CD4-positive, alpha-beta T cell treated with Interleukin-4 for 4 hours (primary cell): ENCODE results near the gene RHOH.
"Not testable (repeated sequence)": the region's sequence is repeated elsewhere in the genome, so short reads cannot be mapped to it uniquely, and the experiment has no call there.

Experiments used
- DNase-seq: peaks from one replicate; pipeline ENCODE4 v3.0.0-alpha.2; 2020

RHOH gene

DNA sequence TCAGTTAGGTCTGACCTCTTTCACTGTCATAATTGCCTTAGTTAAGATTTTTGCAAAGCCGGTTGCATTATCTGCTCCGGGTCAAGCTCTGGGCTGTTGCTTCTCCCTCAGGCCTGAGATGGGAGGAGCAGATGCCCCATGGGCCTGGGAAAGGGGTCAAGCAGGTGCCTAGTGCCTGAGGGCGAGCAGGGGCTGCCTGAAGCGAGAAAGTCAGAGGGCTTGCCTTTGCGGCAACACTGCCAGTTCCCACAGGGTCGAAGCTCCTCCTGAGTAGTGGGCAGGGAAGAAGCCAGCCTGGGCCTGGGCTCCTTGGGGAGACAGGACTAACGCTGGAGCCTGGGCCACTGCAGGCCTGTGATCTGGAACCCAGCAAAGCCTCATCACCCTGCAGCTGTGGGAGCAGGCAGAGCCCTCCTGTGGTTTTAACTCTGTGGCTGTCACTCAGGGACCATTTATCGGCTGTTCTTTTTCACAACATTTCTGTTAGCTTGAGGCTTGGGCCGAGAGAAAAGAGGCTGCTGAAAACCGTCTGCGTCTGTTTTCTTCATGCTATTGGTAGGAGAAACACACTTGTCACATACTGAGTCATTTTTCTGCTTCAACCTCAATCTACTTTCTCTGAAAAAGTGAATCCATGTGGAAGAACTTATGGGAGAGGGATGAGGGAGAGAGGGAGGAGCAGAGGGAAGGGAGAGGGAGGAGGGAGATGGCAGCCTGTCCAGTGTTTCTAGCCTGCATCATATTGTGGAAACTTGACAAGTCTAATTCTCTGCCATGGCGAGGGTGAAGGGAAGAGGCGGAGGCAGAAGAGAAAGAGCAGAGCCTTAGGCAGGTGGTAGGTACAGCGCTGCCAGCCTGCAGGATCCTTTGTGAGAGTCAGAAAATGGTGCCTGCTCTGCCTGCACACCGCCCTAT, 68.4 kb downstream of the RHOH start:
- DNase-seq = peak; percentile 77

DNA sequence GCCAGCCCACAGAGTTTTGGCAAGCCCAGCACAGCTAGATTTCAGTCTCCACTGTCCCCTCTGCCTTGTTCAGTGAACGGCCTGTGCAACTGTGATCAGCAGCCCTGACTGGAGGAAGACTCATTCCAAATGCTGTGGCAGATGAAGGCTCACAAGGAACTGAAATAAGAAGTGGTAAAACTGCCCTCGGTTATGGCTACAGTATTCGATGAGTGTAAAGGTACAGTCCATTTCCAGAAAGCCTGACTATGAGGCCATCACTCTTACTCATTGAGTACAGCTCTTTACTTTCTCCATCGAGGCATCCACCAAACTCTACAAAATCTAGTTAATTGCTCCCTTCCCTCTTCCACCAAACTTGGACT, 69.1 kb downstream of the RHOH start:
- no peak for DNase-seq

DNA sequence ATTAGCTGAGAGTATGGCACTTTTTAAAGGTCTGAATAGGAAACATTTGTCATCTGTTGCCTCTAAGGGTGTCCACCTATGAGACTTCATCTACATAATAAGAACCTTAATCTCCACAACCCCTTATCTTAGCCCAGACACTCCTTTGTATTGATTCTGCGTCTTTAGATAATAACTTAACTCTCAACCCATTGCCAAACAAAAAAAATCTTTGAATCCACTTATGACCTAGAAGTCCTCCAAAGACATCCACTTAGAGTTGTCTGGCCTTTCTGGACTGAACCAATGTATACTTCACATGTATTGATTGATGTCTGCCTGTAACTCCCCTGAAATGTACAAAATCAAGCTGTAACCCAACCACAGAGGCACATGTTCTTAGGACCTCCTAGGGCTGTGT, 72.3 kb downstream of the RHOH start:
- DNase-seq = no peak

DNA sequence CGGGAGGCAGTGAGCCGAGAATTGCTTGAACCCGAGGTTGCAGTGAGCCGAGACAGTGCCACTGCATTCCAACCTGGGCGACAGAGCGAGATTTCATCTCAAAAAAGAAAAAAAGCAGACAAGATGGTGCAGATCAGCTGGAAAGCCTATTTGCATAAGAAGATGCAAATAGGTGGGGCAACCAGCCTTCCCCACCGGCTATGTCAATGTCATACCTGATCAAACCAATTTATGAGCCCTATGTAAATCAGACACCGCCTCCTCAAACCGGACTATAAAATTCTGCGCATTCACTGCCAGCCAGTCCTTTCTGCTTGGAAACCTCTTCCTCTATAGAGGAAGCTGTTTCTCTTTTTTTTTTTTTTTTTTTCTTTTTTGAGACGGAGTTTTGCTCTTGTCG, 73.8 kb downstream of the RHOH start:
- DNase-seq = no peak

DNA sequence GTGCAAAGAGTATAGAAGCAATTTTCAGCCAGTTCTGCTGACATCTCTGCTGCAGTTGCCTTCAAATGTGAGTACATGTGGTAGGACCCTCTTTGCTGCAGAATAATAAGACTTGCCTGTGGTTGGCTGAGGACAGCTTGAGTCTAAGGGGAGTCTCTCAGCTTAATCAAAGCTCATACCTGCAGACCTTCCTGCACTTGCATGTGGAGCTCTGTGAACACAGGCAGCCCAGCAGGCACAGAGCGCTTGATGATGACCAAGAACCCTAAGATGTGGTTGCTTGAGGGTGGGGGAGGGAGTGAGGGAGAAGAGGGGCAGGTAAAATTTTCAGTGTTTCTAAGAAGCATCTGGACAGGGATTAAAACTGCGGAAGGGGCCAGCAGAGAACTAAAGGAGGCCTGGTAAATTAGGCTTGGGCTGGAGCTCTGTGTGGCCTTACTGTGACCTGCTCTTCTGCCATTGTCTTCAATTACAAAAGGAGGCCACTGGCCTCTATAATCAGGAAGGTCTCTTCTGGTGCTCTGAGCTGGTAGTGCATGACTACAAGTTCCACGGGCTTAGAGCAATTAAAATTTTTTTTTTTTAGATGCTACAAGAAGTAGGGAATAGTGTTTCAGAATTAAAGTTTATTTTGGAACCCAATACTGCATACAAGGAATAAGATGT, 78.4 kb downstream of the RHOH start:
- DNase-seq = no peak

DNA sequence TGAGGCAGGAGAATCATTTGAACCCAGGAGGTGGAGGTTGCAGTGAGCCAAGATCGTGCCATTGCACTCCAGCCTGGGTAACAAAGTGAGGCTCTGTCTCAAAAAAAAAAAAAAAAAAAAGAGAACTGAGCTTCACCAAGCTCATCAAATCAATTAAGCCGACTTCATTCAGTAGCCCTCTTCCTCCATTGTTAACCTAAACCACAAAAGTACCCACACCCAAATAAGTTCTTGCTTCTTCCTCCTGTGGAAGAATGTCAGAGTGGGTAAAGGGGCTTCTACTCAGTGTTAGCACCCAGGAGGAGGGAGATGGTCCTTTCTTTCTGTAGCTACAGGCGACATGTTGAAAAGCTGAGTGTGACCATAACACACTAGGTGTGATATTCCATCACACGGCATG, 79.7 kb downstream of the RHOH start:
- DNase-seq = no peak

DNA sequence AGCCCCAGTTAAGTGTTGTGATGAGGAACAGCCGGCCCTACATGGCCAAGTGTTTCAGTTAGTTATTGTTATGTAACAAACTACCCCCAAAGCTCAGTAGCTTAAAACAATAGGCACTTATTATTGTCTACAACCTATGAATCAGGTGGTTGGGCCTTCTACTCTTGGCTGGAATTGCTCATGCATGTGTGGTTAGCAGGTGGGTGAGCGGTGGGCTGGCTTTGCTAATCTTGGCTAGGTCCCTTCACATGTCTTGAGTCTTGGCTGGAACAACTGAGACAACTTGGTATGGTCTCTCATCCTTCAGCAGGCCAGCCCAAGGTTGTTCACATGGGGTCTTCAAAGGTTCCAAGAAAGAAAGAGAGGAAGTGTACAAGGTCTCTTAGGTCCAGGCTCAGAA, 83.8 kb downstream of the RHOH start:
- DNase-seq = no peak

DNA sequence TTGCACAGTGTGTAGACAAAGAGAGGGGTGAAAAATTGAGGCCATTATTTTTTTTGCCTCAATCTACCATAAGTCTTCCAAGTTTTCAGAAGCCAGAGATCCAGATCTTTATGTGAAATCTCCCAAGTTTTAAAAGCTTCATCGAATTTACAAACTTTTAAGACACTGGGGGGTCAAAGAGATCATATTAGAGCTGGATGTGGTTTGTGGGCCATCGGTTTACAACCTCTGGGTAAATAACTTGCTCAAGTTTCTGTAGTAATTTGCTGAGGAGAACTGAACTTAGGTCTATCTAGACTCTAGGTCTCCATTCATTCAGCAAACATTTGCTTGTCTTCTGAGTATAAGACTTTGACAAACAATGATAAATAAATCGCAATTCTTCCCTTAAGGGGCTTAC, 84.3 kb downstream of the RHOH start:
- no peak for DNase-seq

DNA sequence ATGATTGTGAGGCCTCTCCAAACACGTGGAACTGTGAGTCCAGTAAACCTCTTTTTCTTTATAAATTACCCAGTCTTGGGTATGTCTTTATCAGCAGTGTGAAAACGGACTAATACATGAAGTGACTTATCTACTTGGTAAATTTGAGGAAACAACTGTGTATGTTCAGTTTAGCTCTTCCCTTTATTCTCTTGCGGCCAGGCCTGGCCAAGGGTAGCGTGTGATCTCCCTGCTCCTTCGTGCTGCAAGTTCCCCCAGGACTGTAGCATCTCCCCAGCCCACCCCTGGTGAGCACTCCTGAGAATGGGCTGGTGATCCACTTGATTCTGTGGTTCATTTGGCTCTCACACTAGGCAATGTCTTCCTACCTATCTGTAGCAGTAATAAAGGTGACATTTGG, 85.1 kb downstream of the RHOH start:
- DNase-seq = no peak

DNA sequence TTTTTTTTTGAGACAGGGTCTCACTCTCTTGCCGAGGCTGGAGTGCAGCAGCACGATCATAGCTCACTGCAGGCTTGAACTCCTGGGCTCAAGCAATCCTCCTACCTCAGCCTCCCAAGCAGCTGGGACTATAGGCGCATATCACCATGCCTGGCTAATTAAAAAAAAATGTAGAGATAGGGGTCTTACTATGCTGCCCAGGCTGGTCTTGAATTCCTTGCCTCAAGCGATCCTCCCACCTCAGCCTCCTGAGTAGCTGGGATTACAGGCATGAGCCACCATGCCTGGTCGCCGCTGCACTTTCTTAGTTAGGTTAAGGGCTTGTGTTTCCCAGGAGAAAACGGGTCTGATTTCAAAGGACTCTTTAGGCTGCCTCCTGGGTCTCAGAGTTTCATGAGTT, 86.0 kb downstream of the RHOH start:
- DNase-seq = not testable (repeated sequence)

DNA sequence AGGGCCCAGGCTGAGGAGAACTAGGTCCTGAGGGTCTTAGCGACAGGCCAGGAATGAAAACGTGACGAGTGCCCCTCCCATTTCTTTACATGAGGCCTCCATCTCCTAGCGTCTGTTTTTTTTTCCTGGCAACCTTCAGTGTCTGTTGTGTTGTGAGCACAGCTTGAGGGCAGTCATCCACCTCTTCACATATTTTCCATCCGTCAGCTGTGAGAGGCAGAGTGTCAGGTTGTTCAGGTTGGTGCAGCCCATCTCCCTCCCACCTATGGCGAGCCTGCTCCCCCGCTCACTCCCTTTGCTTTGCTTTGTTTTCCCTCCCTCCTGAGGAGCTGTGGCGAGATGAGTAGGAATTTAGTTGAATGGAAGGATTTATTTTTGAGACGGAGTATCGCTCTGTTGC, 86.6 kb downstream of the RHOH start:
- DNase-seq = no peak

DNA sequence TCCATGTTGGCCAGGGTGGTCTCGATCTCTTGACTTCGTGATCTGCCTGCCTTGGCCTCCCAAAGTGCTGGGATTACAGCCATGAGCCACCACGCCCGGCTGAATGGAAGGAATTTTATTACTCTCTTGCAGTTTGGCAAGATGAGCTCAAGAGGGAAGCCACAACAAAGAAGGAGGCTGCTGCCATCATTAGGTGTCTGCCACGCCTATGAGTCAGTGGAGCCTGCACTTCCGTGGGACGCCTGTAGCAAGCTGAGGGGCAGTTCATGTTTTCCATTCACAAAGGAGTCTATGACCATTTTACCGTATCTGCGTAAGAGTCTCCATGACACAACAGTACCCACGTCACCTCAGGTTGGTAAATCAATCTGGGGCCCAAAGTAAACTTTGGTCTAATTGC, 87.1 kb downstream of the RHOH start:
- peak; percentile 90 for DNase-seq

DNA sequence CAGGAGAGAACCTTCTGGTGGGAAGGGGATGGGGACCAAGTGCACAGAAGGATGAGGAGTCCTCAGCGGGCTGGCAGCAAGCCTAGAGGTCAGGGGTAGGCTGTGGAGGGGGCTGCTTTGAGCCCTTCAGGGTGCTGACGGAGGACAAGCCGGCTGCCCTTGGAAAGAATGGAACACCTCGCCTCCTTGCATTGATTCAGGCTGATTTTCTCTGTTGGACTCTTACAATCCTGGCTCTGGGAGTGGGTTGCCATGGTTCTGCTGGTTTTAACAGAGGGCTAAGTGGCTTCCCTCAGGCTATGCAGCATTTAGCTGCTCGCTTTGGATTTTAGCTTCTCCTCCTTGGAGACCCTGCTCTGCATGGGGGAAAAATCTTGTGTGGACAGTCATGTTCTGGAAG, 88.9 kb downstream of the RHOH start:
- DNase-seq = no peak

DNA sequence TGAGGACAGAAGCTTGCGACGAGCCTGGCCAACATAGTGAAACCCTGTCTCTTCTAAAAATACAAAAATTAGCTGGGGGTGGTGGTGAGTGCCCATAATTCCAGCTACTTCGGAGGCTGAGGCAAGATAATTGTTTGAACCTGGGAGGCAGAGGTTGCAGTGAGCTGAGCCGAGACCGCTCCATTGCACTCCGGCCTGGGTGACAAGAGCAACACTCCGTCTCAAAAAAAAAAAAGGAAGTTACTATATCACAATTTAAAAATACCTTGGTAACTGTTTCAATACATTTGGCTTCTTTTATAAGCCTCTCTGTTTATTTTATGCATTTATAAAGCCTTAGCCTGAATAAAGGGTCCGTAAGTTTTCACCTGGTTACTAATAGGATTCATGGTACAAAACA, 91.7 kb downstream of the RHOH start:
- DNase-seq = no peak

DNA sequence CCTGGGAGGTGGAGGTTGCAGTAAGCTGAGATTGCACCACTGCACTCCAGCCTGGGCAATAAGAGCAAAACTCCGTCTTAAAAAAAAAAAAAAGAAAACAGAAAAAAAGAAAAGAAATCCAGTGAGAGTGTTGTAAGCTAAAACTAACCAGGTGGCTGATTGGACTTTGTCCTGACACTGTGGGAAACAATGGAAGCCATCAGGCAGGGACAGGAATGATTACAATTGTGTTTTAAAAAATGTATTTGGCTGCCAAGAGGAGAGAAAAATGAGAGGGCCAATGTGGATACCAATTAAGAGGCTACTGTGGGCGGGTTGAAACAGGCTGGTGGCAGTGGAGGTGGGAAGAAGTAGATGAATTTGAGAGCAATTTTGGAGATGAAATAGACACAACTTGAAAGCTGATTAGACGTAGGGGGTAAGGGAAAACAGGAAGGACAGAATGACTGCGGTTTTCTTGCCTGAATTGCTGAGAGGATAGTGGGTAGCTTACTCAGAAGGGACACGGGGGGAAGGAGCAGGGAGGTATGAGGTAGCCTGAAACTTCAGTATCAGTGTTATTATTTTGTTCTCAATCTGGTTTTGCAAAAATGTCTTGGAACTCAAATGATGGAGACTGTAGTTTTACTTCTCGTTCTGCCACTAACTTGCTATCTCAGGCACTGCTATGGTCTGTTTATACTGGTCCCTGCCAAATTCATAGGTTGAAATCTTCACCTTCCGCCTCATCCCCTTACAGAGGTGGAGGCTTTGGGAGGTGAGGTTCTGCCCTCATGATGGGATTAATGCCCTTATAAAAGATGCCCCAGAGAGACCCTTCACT, 92.7 kb downstream of the RHOH start:
- DNase-seq = peak; percentile 40

DNA sequence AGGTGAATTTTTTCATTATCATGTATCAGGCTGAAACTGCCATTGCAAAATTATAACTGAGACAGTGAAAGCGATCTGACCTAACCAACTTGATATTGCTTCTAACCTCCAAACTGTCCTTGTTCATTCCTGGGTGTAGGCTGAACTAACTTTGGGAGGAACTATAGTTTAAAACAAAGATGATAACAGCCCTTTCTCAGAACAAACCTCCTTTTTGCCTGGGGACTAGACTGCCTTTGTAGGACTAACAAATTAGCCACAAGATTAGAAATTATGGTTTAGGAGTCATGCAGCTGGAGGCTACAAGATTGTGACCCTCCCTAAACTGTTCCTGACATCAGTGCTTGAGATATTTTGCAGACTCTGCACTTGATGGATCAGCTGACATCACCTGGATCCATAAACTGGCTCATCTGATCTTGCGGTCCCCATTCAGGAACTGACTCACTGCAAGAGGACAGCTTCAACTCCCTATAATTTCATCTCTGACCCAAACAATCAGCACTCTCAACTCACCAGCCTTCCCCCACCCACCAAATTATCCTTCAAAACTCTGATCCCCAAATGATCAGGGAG, 93.9 kb downstream of the RHOH start:
- peak; percentile 46 for DNase-seq

DNA sequence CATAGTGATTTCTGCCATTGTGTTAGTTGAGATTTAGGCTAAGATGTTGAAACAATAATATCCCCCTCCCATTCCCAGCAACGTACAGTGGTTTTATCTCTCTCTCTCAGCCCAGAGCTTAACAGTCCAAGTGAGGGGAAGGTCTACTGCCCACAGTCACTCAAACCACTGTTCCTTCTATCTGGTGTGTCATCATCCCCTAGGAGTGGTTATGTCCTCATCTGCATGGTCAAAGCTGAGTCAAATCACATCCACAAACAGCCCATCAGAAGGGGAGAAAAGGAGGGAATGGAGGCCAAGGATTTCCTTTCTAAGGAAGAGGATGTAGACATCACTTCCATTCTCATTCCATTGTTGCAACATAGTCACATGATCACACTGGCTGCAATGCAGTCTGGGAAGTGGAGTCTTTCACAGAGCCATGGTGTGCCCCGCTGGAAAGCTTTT, 95.5 kb downstream of the RHOH start:
- DNase-seq = no peak

DNA sequence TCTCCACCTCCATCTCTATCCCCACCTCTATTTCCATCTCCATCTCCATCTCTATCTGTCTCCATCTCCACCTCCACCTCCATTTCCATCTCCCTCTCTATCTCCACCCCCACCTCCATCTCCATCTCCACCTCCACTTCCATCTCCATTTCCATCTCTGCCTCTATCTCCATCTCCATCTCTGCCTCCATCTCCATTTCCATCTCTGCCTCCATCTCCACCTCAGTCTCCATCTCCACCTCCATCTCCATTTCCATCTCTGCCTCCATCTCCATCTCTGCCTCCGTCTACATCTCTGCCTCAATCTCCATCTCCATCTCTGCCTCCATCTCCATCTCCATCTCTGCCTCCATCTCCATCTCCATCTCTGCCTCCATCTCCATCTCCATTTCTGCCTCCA, 97.5 kb downstream of the RHOH start:
- DNase-seq = no peak

DNA sequence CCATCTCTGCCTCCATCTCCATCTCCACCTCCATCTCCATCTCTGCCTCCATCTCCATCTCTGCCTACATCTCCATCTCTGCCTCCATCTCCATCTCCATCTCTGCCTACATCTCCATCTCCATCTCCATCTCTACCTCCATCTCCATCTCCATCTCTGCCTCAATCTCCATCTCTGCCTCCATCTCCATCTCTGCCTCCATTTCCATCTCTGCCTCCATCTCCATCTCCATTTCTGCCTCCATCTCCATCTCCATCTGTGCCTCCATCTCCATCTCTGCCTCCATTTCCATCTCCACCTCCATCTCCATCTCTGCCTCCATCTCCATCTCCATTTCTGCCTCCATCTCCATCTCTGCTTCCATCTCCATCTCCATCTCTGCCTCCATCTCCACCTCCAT, 98.2 kb downstream of the RHOH start:
- not testable (repeated sequence) for DNase-seq

DNA sequence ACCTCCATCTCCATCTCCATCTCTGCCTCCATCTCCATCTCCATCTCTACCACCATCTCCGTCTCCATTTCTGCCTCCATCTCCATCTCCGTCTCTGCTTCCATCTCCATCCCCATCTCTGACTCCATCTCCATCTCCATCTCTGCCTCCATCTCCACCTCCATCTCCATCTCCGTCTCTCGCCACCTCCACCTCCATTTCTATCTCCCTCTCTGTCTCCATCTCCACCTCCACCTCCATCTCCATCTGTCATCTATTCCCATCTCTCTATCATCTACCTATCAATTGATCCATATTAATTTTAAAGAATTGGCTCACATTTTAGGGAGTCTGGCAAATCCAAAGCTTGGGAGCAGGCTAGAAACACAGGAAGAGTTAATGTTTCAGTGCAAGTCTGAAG, 98.7 kb downstream of the RHOH start:
- no peak for DNase-seq
